Fibroblast of villous mesenchyme (primary cell): ENCODE data around the gene KRT9. TPM values are rescaled to one million over a fixed set of nuclear protein-coding genes. Genes with fewer than 3 reads are reported as not detected.

Source experiments
- DNase-seq: peaks from one replicate; pipeline ENCODE4 v3.0.0-alpha.2; 2010; ENCODE audit warnings: low read depth
- H3K4me3 ChIP-seq: 2 replicates; pipeline ENCODE4 v1.5.1; 2011; ENCODE audit warnings: low read depth, mild to moderate bottlenecking, low read length
- CTCF ChIP-seq: IDR thresholded peaks from 2 replicates; pipeline ENCODE4 v1.5.1; 2012; ENCODE audit warnings: low read depth, mild to moderate bottlenecking, low read length; ENCODE audit not compliant: insufficient read depth
- total RNA-seq: library from RNA; depleted of rRNA; stranded (reverse); fragments of >200 nt; gene quantifications from 2 replicates; pipeline ENCODE4 v1.2.3, GENCODE V29; 2012

The KRT9 gene
- total RNA-seq, 1 donor: not detected

GRCh38 chr17:41553176-41553575 lies 18.7 kb downstream of the KRT9 start:
- H3K4me3 ChIP-seq: no peak overlapping the region
- no peak for DNase-seq
- no peak for TF ChIP-seq CTCF

DNA sequence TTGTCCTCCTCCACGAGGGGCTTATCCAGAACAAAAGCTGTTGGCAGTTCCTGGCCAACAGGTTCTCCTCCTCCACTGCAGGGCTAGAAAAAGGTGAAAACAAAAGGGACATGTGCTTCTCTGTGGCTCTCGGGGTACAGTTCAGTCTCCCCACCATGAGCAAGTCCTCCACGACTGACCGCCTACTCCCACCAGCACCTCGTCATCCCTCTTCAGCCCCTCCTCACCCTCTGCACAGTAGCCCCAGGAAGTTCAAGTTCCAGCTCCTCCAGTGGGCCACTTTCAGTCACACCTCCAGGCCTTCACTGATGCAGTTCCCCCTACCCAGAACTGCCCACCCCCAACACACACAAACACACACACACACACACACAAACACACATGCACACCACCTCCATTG lies 19.4 kb downstream of the KRT9 start:
- TF ChIP-seq CTCF: no peak
- DNase-seq: no peak
- H3K4me3 ChIP-seq: no peak overlapping the region

DNA sequence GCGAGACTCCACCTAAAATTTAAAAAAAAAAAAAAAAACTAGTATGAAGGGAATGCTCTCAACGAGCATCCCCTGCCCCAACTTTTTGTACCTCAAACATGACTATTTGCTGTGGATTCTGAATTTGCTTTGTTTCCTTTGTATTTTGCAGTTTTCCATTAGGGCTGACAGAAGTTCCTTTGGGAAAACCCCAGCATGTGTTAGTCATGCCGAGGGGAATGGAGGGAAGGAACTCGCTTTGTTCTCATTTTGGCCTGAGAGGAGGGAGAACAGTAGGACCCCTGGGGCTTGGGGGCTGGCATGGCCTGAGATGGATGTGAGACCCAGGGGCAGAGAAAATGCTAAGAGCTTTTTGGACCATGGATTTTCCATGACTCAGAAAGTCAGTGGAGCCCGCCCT lies 20.5 kb downstream of the KRT9 start:
- no peak for DNase-seq
- no peak for TF ChIP-seq CTCF
- no peak overlapping the region for H3K4me3 ChIP-seq

DNA sequence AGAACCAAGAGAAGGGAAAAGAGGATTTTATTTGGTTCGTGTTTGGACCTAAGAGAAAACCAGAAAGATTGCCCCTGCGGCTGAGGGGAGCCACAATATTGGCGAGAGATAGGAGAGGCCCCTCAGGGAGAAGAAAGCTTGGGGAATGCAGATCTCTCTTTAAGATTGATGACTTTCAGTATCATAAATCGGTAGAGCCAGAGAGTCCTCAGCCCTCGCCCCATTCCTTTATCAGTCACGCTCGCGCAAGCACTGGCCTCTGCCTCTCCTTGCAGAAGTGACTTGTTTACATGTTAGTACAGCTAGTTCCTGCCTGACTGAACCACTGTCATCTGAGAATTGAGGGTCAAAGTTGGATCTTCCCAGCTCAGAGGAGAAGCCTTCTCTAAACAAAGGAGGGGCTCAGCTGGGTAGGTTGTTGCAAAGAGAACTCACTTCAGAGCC lies 22.2 kb downstream of the KRT9 start:
- TF ChIP-seq CTCF: no peak
- peak; percentile 67 for DNase-seq

GRCh38 chr17:41548844-41549595 lies 22.8 kb downstream of the KRT9 start:
- DNase-seq: peak; percentile 89
- no peak overlapping the region for H3K4me3 ChIP-seq
- TF ChIP-seq CTCF: peak; percentile 83

More for the DNA sequence above, 22.2 kb downstream of the KRT9 start:
- no peak overlapping the region for H3K4me3 ChIP-seq

GRCh38 chr17:41547921-41548843 lies 23.7 kb downstream of the KRT9 start:
- DNase-seq: peak; percentile 93

More at GRCh38 chr17:41547921-41548843, 23.7 kb downstream of the KRT9 start:
- TF ChIP-seq CTCF: no peak
- no peak overlapping the region for H3K4me3 ChIP-seq
